HG03575 (cell line): ENCODE measurements around the gene WWOX.

Experiments
- ATAC-seq: cut with Tn5 transposase; IDR thresholded peaks from one replicate; pipeline ENCODE4 v1.9.1; 2021; ENCODE audit not compliant: unreplicated experiment, insufficient number of reproducible peaks, low FRiP score; ENCODE audit errors: extremely low read depth

The WWOX gene

DNA sequence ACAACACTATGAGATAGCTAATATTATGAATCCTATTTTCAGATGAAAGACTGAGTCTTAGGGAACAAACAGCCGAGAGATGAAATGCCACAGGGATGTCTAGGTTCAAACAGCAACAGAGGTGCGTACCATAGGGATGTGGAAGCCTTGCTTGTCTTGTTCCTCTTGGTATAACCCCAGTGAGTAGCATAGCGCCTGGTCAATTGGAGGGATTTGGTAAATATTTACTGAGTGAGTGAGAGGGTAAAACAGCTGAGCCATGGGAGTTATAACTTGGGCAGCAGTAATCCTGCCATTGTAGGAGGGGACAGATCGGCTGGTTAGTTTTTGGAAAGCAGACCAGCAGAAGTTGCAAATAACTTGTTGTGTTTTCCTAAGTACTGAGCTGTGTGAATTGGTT, 80.2 kb downstream of the WWOX start:
- ATAC-seq, result no peak

DNA sequence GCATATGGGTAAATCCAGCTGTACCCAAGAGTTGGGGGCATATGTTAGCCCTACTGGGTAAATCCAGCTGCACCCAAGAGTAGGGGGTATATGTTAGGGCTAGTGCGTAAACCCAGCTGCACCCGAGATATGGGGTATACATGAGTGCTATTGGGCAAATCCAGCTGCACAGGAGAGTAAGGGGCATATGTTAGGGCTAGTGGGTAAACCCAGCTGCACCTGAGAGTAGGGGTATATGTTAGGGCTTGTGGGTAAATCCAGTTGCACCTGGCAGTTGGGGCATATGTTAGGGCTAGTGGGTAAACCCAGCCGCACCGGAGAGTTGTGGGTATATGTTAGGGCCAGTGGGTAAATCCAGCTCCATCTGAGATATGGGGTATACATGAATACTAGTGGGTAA, 80.9 kb downstream of the WWOX start:
- no peak for ATAC-seq

DNA sequence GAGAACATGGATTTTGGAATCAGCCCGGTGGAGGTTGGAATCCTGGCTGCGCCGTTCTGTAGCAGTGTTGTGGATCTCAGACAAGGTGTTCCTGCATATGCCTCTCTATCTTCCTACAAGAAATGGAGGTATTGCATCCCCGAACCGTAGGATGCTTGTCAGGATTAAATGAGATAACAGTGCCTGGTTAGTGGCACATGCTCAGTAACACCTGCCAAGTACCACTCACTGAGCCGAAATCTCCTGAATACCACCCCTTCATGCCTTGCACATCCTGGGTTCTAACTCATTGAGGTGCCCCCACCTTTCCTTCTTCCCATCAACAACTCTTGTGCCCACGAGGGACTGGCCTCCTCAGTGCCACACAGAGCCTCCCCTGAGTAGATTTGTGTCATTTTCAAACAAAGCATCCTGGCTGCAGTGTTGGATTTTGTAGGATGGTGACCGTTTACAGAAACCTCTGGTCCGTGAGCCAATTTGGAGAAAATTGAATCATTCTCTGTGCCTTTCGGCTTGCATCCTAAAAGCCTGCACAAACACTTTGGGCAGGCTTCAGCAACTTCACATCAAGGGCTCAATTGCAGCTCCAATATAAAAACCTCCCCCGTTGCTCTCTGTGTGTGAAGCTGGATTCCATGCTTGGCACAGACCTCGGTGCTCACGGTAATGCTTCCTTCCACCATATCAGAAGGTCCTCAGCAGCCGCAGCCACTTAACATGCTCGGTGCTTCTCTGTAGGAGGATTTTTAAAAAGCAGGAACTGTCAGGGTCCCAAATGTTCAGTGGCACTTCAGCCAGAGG, 84.2 kb downstream of the WWOX start:
- ATAC-seq, result no peak

DNA sequence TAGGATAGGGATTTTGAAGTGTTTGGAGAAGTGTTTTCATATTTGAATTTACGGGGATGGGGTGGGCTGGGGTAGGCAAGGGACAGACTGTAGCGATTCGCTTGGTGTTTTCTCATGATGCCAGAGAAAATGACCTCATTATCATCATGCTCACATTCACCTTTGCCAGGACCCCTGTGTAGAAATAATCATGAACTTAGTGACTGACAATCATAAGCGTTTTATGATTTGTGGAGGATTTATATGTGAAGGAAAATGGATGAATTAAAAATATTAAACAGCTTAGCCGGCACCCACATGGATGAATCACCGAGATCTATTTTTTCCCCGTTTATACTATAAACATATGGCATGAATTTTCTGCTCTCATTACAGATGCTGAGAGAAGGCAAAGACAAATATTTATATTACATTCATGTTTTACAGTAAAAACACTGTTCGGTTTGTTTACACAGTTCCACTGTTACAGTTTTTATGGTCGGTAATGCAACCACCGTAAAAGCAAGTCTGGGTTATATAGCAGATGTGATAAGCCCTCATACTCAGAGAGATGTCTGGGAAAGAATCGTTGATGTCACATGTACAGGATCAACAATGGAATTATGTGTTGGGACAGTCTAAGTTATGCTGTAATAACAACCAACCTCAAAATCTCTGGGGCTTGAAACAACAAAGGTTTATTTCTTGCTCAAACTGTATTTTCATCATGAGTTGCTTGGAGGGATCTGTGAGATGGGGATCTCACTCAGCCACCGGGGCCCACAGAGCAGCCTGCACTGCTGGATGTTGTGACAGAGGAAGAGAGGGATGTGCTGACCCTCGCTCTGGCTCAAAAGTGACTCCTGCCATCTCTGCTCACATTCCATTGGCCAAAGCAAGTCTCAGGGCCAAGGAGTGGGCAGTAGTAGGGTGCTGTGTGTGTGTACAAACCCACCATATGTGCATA, 85.1 kb downstream of the WWOX start:
- ATAC-seq, result no peak

DNA sequence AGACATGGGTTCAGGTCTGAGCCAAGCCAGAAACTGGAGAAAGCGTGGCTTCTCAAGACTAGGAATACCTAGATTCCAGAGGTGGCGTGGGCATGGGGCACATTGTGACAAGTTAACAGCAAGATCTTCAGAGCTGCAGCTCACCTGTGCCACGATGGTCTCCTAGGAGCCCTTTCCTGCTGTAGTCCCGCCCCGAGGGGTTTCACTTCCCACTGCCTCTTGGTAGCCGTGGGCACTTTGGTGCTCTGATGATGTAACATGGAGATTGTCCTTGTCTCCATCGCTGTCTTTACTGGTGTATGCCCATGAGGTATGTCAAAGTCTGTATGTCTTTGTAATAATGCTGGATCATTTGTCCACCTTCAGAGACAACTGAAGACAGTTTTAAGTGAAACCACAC, 89.7 kb downstream of the WWOX start:
- ATAC-seq, result no peak

DNA sequence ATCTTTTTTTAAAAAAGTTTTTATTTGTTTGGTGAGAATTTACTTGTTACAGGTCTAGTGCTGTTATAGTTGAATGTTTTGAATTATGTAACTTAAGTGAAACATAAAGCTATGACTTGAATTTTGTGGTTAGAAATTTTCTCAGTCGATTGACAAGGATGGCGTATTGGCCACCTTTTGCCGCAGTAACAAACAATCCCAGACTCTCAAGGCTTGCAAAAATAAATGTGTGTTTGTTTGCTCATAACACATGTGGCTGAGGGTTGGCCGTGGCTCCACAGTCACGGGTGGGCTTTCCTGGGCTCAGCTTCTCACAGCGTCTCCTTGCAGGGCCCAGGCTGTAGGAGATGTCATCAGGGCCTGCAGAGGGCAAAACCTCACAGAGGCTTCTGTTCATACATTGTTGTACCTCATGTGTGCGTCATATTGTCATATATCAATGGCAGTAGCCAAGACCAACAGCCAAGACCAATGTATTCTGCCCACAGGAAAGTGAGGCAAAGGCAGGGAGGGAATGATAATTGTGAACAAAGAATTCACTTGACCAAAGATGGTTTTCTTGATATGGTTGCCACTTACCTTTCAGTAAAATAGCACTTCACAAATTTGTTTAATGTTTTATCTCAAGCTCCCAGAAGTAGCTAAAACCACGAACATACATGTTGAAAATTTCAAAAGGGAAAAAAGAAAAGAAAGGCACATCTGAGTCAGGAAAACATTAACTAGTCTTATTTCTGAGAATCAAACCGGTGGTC, 93.5 kb downstream of the WWOX start:
- no peak for ATAC-seq

DNA sequence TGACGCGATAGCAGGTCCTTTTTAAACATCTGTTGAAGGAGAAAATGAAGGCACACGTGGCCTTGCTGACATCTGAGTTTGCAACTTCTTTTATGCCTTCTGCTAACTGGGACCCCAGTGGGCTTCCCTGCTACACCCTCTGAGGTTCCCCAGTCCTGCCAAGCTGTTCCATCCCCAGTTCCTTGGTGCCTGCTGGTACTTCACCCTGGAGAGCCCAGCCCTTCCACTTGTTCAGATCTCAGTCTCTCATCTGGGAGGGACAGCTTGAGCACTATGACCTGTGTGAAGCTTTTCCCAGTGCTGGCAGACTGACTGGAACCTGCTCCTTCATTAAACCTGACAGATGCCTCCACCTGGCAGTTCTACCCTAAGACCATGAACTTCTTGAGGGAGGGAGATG, 95.5 kb downstream of the WWOX start:
- no peak for ATAC-seq

DNA sequence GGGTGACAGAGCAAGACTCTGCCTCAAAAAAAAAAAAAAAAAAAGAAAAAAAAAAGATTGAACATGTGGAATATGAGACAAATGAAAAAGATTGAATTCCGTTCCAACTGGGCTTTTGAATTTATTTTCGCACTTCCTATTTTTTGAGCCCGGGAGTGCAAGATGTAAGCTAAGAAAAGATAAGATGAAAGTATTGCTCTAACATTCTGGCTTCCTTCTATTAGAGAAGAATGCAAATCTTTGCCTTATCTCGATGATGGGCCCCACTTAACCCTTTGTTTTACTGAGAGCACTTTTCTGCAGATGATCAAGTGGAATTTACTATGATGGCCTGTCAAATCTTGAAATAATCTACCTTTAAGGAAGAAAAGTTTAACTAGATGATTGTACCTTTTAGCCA, 96.3 kb downstream of the WWOX start:
- no peak for ATAC-seq

DNA sequence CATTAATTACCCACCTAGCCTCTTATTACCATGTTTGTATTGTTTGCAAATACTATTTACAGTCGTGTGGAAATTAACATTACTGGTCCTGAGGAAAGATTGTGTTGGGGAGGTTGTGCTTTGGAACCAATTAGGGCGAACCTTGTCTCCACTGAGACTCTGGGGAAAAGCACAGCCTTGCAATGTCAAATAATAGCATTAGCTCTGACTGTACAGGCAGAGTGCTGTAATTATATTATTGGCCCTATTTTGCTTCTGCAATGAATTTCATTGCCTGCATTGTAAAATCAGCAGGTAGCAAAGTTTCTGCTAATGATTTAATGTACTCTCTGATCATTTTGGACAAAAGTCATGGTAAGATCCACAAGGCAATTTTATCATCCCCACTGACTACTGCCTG, 97.0 kb downstream of the WWOX start:
- no peak for ATAC-seq

DNA sequence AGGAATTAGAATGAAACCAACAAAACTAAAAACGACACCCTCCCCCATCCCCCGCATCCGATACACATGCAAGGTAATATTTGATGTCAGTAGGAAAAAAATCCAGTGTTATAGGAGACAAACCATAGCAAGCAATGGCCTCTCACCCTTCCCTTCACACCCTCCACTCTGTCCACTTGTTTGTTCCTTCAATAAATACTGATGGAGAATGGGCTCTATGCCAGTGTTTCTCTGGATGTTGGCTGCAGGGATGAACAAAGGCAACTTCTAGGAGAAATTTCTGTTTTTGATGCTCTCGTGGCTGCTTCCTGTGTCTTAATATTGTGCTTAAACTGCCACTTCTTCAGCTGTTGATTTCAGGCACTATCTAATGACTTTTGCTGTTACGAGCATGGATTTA, 98.8 kb downstream of the WWOX start:
- ATAC-seq, result no peak

DNA sequence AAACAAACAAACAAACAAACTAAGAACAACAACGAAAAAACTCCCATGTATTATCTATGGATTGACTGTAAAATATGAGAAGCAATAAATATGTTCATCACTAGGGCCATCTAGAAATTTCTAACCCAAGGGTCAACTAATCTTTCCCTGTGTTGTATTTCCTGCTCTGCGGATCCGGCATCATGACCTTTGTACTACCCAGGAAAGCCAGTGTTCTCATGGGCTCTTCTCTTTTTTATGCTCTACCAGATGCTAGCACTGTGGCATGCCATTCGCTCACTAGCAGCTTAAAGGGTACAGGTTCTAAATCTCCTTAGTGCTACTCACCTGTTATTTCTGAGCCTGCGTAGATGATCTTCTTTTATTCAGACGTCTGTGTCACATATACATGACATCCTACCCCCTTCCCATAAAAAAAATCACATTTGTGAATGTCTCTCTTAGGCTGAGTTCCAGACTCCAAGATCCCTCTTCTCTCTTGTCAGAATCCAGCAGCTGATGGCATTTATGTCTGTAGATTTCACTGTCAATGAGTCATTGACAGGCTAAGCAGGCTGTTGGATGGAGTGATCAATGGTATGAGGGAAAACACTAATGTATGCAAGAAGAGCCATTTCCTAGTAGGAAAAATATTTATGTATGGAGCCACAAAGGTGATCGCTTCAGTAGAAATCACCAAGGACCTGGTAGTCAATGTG, 100.0 kb downstream of the WWOX start:
- ATAC-seq, result no peak

DNA sequence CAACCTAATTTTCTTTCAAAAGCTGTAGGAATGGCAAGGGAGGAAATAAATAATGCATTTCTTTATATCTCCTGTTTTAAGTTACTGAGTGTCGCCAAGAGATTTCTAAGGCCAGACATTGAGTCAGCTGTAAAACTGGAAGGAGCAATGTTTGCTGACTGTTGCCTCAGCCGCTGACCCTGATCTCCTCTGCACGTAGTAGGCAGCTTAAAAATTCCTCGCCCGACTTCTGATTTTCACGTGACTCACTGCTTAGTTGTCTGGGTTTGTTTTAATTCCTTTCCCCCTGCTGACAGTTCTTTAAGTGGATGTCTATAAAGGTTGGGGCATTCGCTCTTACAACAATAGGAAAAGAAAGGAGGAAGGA, 100.6 kb downstream of the WWOX start:
- ATAC-seq, result no peak

DNA sequence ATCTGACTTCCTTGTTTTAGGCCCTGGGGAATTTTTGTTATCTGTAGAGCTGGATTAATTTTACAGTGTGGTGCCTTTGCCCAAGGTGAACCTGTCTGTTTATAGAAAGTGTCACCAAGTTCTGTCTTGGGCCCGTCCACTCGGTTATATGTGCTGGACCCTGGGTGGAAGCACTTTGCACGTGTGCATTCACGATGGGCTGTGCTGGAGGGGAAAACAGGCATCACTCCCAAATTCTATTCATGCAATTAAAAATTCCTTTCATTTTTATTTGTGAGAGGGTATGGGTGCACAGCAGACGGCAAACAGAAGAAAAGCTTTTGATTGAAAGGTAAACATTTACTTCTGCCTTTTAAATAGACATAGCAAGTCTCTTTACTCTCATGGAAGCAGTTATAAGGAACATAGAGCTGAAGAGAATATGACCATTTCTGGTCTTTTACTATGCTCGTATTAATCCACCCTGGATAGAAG, 101.2 kb downstream of the WWOX start:
- no peak for ATAC-seq

DNA sequence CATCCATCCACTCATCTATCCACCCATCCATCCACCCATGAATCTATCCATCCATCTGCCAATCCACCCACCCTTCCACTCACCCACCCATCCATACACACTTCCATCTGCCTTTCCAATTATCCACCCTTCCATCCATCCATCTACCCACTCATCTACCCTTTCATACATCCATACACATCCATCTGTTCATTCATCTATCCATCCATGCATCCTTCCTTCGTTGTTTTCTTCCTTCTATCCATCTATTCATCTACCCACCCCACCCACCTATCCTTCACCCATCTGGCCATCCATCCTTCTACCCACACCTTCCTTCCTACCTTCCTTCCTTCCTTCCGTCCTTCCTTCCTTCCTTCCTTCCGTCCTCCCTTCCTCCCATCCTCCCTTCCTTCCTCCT, 106.1 kb downstream of the WWOX start:
- ATAC-seq, result no peak

DNA sequence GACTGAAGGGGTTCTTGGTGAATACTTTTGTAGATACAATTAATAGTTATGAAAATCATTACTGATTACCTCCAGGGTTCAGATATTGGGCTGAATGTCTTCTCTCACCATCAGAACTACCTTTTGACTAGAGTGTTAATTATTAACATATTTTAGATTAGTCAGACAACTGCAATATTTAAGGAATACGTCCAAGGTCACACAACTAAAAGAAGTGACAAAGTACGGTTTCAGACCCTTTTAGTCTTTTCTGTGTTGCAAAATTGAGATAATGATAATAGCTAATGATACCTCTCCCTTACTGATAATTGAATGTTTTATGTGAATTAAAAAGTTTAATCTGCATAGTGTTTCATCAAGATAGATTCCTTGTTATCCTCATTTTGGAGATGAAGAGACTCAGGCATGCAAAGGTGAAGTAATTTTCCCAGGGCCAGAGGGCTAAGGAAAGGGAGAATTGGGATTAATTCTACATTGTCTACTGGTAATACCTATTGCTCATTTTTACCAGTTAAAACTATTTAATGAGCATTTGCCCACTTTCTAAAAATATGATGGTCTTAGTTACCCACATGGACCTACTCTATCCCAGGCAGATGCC, 107.3 kb downstream of the WWOX start:
- ATAC-seq, result no peak

DNA sequence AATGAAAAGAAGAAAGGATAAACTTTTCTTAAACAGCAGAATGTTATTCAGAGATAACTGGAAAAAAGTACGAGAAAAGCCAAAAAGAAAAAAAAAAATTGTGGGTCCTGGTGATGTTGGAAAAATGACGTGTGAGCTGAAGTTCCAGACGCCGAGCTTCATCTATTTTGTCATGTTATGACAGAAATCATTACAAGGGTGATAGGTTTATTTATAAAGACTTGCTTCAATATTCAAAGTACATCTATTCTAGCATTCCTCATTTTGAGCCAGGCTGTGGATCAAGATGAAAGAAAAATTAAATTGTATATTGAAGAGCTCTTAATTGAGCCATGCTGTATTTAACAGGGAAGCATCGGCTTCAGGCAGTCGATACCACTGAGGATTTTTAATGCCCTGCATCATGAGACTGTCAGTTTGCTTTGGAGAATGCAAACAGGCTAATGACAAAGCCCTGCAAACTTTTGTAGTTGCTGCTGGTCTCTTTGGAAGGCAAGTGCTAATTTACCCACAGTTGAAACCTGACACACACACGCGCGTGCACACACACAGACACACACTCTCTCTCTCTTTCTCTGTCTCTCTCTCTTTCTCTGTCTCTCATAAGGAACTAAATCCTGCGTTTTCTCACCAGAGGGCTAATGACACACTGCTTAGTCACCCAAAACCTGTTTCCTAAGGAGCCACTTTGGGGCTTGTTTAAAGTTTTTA, 110.7 kb downstream of the WWOX start:
- ATAC-seq, result no peak

DNA sequence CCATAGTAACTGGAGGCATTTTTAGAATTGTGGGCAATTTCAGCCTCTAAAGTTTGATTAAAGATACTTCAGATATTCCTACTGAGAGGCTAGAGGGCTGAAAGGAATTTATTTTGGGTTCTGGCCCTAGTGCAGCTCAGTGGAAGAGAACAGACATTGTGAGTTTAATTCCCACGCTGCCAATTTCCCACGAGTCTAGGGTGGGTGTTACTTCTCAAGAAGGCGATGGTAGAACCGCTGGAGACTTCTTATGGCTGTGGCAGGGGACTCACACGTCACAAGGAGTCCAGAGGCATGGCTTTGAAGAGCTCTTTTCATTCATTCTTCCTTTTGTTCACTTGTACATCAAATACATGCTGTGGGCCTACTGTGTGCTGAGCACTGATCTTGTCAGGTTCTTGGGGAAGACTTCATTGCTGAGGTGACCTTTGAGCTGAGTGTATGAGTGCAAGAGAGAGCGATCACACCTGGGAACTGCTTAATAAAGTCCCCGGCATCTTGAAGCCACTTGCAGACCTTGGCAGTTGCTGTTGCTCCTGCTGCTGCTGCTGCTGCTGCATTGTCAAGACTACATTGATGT, 111.7 kb downstream of the WWOX start:
- ATAC-seq, result no peak

DNA sequence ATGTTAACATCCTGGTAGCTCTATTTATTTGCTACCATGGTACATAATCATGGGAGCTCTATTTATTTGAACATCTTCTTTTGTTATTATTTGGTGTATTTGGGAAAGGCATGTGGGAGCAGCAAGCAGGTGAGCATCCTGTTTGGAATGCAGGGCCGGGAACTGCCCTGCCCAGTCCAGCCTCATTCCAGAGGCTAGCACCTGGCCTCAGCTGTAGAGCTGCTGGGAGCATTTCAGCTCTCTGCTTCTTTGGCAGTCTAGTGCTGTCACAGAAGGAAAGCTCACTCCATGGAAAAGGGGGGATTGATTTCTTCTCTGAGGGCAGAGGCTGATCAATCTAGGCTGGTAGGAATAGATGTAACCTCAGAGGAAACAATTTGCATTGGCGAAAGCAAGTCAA, 112.5 kb downstream of the WWOX start:
- ATAC-seq, result no peak
